DND-41 (cell line): ENCODE results near the gene PWWP2B.
"Not testable (repeated sequence)": the region's sequence is repeated elsewhere in the genome, so short reads cannot be mapped to it uniquely, and the experiment has no call there.

ENCODE experiments used
- ATAC-seq: fragments of 200-7000 bp; cut with Tn5 transposase; 3 replicates; pipeline ENCODE4 v1.9.1; 2021; ENCODE audit warnings: low read depth; ENCODE audit not compliant: insufficient read depth
- DNase-seq: peaks from one replicate; pipeline ENCODE4 v3.0.0-alpha.2; 2020
- H2AFZ ChIP-seq: 2 replicates; pipeline ENCODE4 v1.6.0; 2012; ENCODE audit warnings: low read depth, low read length
- H3K27ac ChIP-seq: 2 replicates; pipeline ENCODE4 v1.5.1; 2012; ENCODE audit warnings: low read length, inconsistent platforms
- H3K27me3 ChIP-seq: fragments of 200-600 bp; sonication (generic); 2 replicates; pipeline ENCODE4 v1.6.0; 2012; ENCODE audit warnings: low read length, mild to moderate bottlenecking, inconsistent platforms; ENCODE audit not compliant: insufficient read depth, poor library complexity
- H3K36me3 ChIP-seq: 2 replicates; pipeline ENCODE4 v1.5.1; 2012; ENCODE audit warnings: low read length, inconsistent platforms; ENCODE audit not compliant: insufficient read depth
- H3K4me1 ChIP-seq: 2 replicates; pipeline ENCODE4 v1.5.1; 2012; ENCODE audit warnings: mild to moderate bottlenecking, low read length; ENCODE audit not compliant: insufficient read depth
- H3K4me2 ChIP-seq: 2 replicates; pipeline ENCODE4 v1.6.0; 2012; ENCODE audit warnings: mild to moderate bottlenecking, moderate library complexity, low read length, inconsistent platforms; ENCODE audit not compliant: insufficient read depth
- H3K4me3 ChIP-seq, 2 experiments: fragments of 200-600 bp in 1 of 2; shearing (Covaris generic) in 1 of 2; 2 replicates each; pipeline ENCODE4 v1.5.1; 2012 to 2016; ENCODE audit warnings: inconsistent platforms in 2 of 2, low read length in 2 of 2, mild to moderate bottlenecking in 2 of 2, low read depth in 1 of 2, moderate library complexity in 1 of 2
- H3K79me2 ChIP-seq: 2 replicates; pipeline ENCODE4 v1.6.0; 2012; ENCODE audit warnings: low read length, inconsistent platforms; ENCODE audit not compliant: insufficient read depth
- H3K9ac ChIP-seq: 2 replicates; pipeline ENCODE4 v1.6.0; 2012; ENCODE audit warnings: low read depth, mild to moderate bottlenecking, inconsistent platforms, low read length, moderate library complexity
- H3K9me3 ChIP-seq: 2 replicates; pipeline ENCODE4 v1.5.1; 2012; ENCODE audit warnings: low read length, moderate library complexity, mild to moderate bottlenecking, inconsistent platforms; ENCODE audit not compliant: insufficient read depth, severe bottlenecking
- H4K20me1 ChIP-seq: 2 replicates; pipeline ENCODE4 v1.6.0; 2012; ENCODE audit warnings: low read length; ENCODE audit not compliant: insufficient read depth
- EZH2 ChIP-seq: IDR thresholded peaks from 3 replicates; pipeline ENCODE4 v1.6.1; 2012; ENCODE audit warnings: borderline replicate concordance, low read depth, mild to moderate bottlenecking, moderate library complexity, low read length, inconsistent platforms; ENCODE audit not compliant: severe bottlenecking
- TF ChIP-seq, protein P1 (sequence below): IDR thresholded peaks from 2 replicates; pipeline ENCODE4 v1.5.1; 2012; ENCODE audit warnings: borderline replicate concordance, low read length, moderate library complexity, mild to moderate bottlenecking; ENCODE audit not compliant: poor library complexity, severe bottlenecking; ENCODE audit errors: extremely low read depth

The PWWP2B gene

DNA sequence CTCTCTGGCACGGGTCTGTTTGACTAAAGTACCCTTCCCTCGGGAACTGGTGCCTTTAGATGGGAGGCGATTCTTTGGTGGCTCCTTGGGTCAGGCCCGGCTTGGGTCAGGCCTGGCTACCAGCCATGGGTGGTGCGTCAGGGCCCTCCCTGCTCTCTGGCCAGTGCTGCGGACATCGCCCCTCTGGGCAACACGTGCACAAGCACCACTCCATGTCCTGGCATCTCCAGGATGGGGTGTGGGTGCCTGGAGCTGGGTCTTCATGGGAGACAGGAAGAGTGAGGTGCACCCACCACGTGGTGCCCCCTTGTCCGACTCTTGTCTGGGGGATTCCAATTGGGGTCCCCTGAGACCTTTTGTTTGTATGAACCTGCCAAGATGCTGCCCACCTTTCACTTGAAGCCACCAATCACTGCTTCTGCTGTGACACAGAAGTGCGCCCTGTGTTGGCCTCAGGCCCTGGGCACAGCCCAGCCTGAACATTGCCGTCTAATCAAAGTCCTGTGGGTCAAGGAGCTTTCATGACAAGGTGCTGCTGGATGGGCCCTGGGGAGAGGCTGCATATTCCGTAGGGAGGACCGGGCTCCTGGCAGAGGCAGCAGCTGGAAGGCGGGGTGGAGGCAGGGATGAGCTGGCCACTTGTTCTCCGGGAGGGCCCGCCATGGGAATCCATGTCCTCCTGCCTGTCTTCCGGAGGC, 11.1 kb upstream of the PWWP2B start:
- peaks cover 6% of the 10 kb centered on the region for H3K4me1 ChIP-seq
- H3K9ac ChIP-seq: no peak overlapping the region
- TF ChIP-seq, protein P1, sequence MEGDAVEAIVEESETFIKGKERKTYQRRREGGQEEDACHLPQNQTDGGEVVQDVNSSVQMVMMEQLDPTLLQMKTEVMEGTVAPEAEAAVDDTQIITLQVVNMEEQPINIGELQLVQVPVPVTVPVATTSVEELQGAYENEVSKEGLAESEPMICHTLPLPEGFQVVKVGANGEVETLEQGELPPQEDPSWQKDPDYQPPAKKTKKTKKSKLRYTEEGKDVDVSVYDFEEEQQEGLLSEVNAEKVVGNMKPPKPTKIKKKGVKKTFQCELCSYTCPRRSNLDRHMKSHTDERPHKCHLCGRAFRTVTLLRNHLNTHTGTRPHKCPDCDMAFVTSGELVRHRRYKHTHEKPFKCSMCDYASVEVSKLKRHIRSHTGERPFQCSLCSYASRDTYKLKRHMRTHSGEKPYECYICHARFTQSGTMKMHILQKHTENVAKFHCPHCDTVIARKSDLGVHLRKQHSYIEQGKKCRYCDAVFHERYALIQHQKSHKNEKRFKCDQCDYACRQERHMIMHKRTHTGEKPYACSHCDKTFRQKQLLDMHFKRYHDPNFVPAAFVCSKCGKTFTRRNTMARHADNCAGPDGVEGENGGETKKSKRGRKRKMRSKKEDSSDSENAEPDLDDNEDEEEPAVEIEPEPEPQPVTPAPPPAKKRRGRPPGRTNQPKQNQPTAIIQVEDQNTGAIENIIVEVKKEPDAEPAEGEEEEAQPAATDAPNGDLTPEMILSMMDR: no peak
- no peak for TF ChIP-seq EZH2
- H3K9me3 ChIP-seq: no peaks in the 10 kb centered on the region
- DNase-seq (no peak), ATAC-seq (no peak)
- 0 out of 2 replicates have a peak, but pooled peaks cover 5% of the 10 kb centered on the region for H4K20me1 ChIP-seq
- H2AFZ ChIP-seq: no peak overlapping the region
- H3K4me3 ChIP-seq: no peak overlapping the region
- no peak overlapping the region for H3K4me2 ChIP-seq
- H3K36me3 ChIP-seq: no peaks in the 10 kb centered on the region
- no peaks in the 10 kb centered on the region for H3K79me2 ChIP-seq
- H3K27me3 ChIP-seq: no peaks in the 10 kb centered on the region
- no peak overlapping the region for H3K27ac ChIP-seq

DNA sequence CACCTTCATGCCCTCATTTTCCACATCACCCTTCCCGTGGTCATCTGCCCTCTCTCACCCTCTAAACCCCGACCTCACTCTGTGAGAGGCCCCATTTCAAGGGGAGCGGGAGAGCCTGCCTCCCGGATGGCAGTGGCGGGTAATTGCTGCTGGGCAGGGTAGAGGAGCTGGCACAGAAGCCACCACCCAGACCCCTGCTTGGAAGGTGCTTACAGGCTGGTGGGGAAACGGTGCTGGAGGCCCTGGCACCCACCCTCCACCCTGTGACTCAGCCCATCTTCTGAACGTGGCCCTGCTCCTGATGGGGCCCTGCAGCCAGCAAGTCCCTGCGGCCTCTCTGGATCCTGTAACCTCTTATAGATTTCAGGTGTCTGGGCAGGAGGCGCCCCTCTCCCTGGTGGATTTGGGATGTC, 10.6 kb upstream of the PWWP2B start:
- Histone ChIP-seq H3K4me2 (no peak overlapping the region), H3K27ac (no peak overlapping the region), H3K9me3 (no peaks in the 10 kb centered on the region), H2AFZ (no peak overlapping the region), H3K27me3 (no peaks in the 10 kb centered on the region), H3K36me3 (no peaks in the 10 kb centered on the region), H4K20me1 (0 out of 2 replicates have a peak, but pooled peaks cover 5% of the 10 kb centered on the region), H3K9ac (no peak overlapping the region), H3K4me1 (peaks cover 6% of the 10 kb centered on the region), H3K4me3 (no peak overlapping the region), H3K79me2 (no peaks in the 10 kb centered on the region)
- TF ChIP-seq EZH2: no peak
- TF ChIP-seq, protein P1: no peak
- ATAC-seq (no peak), DNase-seq (no peak)

DNA sequence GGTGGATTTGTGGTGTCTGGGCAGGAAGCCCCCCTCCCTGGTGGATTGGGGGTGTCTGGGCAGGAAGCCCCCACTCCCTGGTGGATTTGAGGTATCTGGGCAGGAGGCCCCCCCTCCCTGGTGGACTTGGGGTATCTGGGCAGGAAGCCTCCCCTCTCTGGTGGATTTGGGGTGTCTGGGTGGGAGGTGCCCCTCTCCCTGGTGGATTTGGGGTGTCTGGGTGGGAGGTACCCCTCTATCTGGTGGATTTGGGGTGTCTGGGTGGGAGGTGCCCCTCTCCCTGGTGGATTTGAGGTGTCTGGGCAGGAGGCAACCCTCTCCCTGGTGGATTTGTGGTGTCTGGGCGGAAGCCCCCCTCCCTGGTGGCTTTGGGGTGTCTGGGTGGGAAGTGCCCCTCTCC, 10.1 kb upstream of the PWWP2B start:
- not testable (repeated sequence) for H3K9ac ChIP-seq, H4K20me1 ChIP-seq, H3K27ac ChIP-seq, H3K4me1 ChIP-seq, H3K9me3 ChIP-seq, H2AFZ ChIP-seq, H3K4me3 ChIP-seq, H3K79me2 ChIP-seq, H3K4me2 ChIP-seq, H3K27me3 ChIP-seq, H3K36me3 ChIP-seq, ATAC-seq, DNase-seq

DNA sequence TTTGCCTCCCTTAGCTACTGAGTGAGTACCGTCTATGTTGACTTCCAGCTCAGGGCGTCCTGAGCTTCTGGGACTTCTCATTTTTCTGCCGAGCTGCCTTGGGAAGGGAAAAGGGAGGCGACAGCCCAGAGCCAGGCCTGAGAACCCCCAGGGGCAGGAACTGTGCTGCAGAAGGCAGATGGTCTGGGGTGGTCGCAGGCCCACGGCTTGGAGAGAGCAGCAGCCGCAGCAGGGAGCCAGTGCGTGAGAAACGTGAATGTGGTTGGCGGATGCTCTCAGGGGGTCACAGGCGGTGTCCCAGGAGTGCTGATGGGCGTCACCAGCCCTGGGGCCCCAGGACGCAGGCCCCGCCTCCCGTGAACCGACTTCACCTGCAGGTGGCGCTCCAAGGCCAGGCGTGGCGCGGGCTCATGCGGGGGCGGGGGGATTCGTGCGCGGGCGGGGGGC, 9.2 kb upstream of the PWWP2B start:
- H4K20me1 ChIP-seq: 0 out of 2 replicates have a peak, but pooled peaks cover 5% of the 10 kb centered on the region
- DNase-seq: peak; percentile 75
- peak overlapping the region; percentile 14; the same call in 1 of the 2 replicates for H3K27ac ChIP-seq
- peak overlapping the region in 1 of 2 experiments; percentile 4; a peak in 1 of 4 replicates for H3K4me3 ChIP-seq
- H3K9me3 ChIP-seq: no peaks in the 10 kb centered on the region
- H3K4me2 ChIP-seq: peak overlapping the region; percentile 44
- no peaks in the 10 kb centered on the region for H3K36me3 ChIP-seq
- H3K27me3 ChIP-seq: no peaks in the 10 kb centered on the region
- no peaks in the 10 kb centered on the region for H3K79me2 ChIP-seq
- H3K9ac ChIP-seq: peak overlapping the region; percentile 17; the same call in 1 of the 2 replicates
- H3K4me1 ChIP-seq: peaks cover 6% of the 10 kb centered on the region
- peak overlapping the region; percentile 50 for H2AFZ ChIP-seq
- no peak for TF ChIP-seq EZH2
- TF ChIP-seq, protein P1: peak; percentile 84
- peak; percentile 82 for ATAC-seq
